ENCODE data around the gene SLC14A1. TPM values are rescaled to one million over a fixed set of nuclear protein-coding genes. Genes with fewer than 3 reads are reported as not detected.

Gene SLC14A1
- total RNA-seq, 3 donors from 2014 or later (not counting 1 experiment from before 2014, with no cell fraction given): 21.2 to 51.6 (median 42.2) TPM

DNA sequence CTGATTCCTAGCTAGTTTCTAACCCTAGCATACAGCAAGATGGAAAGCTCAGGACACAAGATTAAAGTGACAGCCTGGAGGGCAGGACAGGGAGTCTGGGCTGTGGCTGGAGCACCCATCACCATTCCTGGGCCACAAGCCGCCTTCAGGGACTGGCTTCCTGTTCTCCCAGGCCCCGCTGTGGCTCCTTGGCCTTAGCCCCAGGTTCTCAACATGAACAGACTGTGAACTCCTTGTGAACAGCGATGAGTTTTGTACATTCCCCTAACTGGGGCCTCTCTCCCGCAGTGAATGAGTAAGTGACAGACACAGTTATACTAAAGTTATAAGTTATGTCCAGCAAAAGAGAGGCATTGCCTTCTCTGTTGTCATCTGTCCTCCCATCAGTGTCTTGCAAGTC lies 35.9 kb upstream of the SLC14A1 start:
- Histone ChIP-seq H3K36me3 (ENCODE audit: control insufficient read depth, insufficient read depth, low read length) (peaks cover 2% of the 10 kb centered on the region), H3K4me3 (ENCODE audit: low read length) (peak overlapping the region; percentile 43), H3K27me3 (ENCODE audit: control insufficient read depth, insufficient read depth, low read length) (no peaks in the 10 kb centered on the region), H3K9me3 (ENCODE audit: control insufficient read depth, insufficient read depth, low read length) (no peaks in the 10 kb centered on the region), H3K27ac (ENCODE audit: low read length) (peak overlapping the region; percentile 69), H3K4me1 (ENCODE audit: control insufficient read depth, insufficient read depth, low read length) (peaks cover 65% of the 10 kb centered on the region)
- Mint-ChIP-seq H3K36me3 (peaks cover 11% of the 10 kb centered on the region), H3K9me3 (peaks cover 0 to 2% of the 10 kb centered on the region in 2 donors), H3K4me3 (peak overlapping the region; percentile 99), H3K4me1 (peaks cover 64 to 67% of the 10 kb centered on the region in 2 donors), H3K27ac (peak overlapping the region; percentile 97 to 98), H3K27me3 (ENCODE audit: low read depth in 2 of 2) (no peaks in the 10 kb centered on the region)
- ATAC-seq (peak in 1 of 3 donors; percentile 17), DNase-seq (peak in 1 of 2 donors; percentile 33)
- TF ChIP-seq, protein P1, sequence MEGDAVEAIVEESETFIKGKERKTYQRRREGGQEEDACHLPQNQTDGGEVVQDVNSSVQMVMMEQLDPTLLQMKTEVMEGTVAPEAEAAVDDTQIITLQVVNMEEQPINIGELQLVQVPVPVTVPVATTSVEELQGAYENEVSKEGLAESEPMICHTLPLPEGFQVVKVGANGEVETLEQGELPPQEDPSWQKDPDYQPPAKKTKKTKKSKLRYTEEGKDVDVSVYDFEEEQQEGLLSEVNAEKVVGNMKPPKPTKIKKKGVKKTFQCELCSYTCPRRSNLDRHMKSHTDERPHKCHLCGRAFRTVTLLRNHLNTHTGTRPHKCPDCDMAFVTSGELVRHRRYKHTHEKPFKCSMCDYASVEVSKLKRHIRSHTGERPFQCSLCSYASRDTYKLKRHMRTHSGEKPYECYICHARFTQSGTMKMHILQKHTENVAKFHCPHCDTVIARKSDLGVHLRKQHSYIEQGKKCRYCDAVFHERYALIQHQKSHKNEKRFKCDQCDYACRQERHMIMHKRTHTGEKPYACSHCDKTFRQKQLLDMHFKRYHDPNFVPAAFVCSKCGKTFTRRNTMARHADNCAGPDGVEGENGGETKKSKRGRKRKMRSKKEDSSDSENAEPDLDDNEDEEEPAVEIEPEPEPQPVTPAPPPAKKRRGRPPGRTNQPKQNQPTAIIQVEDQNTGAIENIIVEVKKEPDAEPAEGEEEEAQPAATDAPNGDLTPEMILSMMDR (IDR thresholded peaks at IDR 0.05): no peak
- WGBS (ENCODE audit: insufficient coverage): 36% methylated on average over 4 of the region's 4 CpGs
- intact Hi-C loops (cut with micrococcal nuclease): loop anchor here (5.0 to 10.0 kb wide), 5 partner anchors 184 to 647 kb away; partner anchors contain the start of genes ATP5F1A, EPG5 and PSTPIP2

DNA sequence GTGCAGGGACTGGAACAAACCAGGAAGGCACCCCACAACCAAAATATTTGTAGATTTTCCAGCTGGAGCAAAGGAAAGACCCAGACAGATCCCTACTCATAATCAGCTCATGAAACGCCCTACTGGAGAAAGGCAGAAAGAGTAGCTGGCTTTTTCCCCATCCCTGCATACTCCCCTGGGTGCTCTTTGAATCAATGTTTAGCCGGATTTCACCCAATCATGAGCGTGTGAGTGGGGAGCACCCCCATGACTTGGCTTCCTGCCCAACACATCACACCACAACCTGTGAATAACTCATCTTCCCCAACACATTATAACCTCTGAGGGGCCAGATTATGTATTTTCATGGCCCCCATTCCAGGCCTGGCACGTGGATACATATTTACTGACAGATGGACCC lies 35.1 kb upstream of the SLC14A1 start:
- ATAC-seq (peak; percentile 24 to 39 (median 25)), DNase-seq (peak; percentile 65 to 85)
- Mint-ChIP-seq H3K4me3 (peak overlapping the region; percentile 99), H3K27me3 (ENCODE audit: low read depth in 2 of 2) (peaks cover 0 to 1% of the 10 kb centered on the region in 2 donors), H3K9me3 (peaks cover under 1 to 4% of the 10 kb centered on the region in 2 donors), H3K27ac (peak overlapping the region; percentile 97 to 98), H3K4me1 (peaks cover 64 to 67% of the 10 kb centered on the region in 2 donors), H3K36me3 (peaks cover 15% of the 10 kb centered on the region)
- intact Hi-C loops (cut with micrococcal nuclease): loop anchor here (5.0 to 10.0 kb wide), 5 partner anchors 183 to 646 kb away; partner anchors contain the start of genes ATP5F1A, EPG5 and PSTPIP2
- peak overlapping the region; percentile 43 for H3K4me3 ChIP-seq (ENCODE audit: low read length)
- peaks cover 2% of the 10 kb centered on the region for H3K36me3 ChIP-seq (ENCODE audit: control insufficient read depth, insufficient read depth, low read length)
- TF ChIP-seq, protein P1 (IDR thresholded peaks at IDR 0.05): no peak
- WGBS (ENCODE audit: insufficient coverage): 21% methylated on average over 4 of the region's 4 CpGs
- H3K4me1 ChIP-seq (ENCODE audit: control insufficient read depth, insufficient read depth, low read length): peaks cover 64% of the 10 kb centered on the region
- peak overlapping the region; percentile 69 for H3K27ac ChIP-seq (ENCODE audit: low read length)
- H3K9me3 ChIP-seq (ENCODE audit: control insufficient read depth, insufficient read depth, low read length): no peaks in the 10 kb centered on the region
- H3K27me3 ChIP-seq (ENCODE audit: control insufficient read depth, insufficient read depth, low read length): no peaks in the 10 kb centered on the region

DNA sequence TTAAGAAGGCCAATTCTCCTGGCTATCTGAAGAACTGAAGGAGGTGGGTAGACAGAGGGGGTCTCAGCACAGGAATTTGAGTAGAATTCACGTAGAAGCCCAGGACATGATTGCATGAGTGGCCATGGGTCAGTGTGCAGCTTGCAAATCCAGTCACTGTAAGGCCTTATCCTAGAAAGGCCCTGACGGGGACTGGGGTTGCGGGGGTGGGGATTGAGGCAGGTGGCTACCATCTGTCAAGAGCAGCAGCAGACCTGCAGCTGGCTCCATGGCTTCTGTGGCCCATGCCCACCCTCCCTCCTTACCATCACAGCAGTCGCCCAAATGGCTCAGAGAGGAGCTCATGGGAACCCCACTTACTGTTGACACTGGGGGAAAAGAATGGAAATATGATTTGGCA lies 34.6 kb upstream of the SLC14A1 start:
- H3K36me3 Mint-ChIP-seq: peaks cover 18% of the 10 kb centered on the region
- no peak overlapping the region for H3K4me3 ChIP-seq (ENCODE audit: low read length)
- peaks cover 2 to 6% of the 10 kb centered on the region in 2 donors for H3K9me3 Mint-ChIP-seq
- DNase-seq (no peak), ATAC-seq (no peak)
- H3K9me3 ChIP-seq (ENCODE audit: control insufficient read depth, insufficient read depth, low read length): no peaks in the 10 kb centered on the region
- WGBS (ENCODE audit: insufficient coverage): 77% methylated on average over 3 of the region's 4 CpGs
- peaks cover 61 to 64% of the 10 kb centered on the region in 2 donors for H3K4me1 Mint-ChIP-seq
- peaks cover 0 to 2% of the 10 kb centered on the region in 2 donors for H3K27me3 Mint-ChIP-seq (ENCODE audit: low read depth in 2 of 2)
- H3K4me1 ChIP-seq (ENCODE audit: control insufficient read depth, insufficient read depth, low read length): peaks cover 58% of the 10 kb centered on the region
- TF ChIP-seq, protein P1 (IDR thresholded peaks at IDR 0.05): no peak
- peak overlapping the region; percentile 97 to 98 for H3K27ac Mint-ChIP-seq
- peak overlapping the region; percentile 69 for H3K27ac ChIP-seq (ENCODE audit: low read length)
- no peak overlapping the region for H3K4me3 Mint-ChIP-seq
- peaks cover 2% of the 10 kb centered on the region for H3K36me3 ChIP-seq (ENCODE audit: control insufficient read depth, insufficient read depth, low read length)
- H3K27me3 ChIP-seq (ENCODE audit: control insufficient read depth, insufficient read depth, low read length): no peaks in the 10 kb centered on the region
- intact Hi-C loops (cut with micrococcal nuclease): loop anchor here (5.0 to 10.0 kb wide), 5 partner anchors 183 to 645 kb away; partner anchors contain the start of genes ATP5F1A, EPG5 and PSTPIP2

All from natural killer cell (primary cell).